Measurements from ENCODE around the gene EIF4G1. TPM values are rescaled to one million over a fixed set of nuclear protein-coding genes. Genes with fewer than 3 reads are reported as not detected.

Gene EIF4G1
- total and polyA plus RNA-seq, 2 of the 8 experiments (the other 6 are each of a cell fraction or from before 2014, with no cell fraction given): 318 to 473 TPM

DNA sequence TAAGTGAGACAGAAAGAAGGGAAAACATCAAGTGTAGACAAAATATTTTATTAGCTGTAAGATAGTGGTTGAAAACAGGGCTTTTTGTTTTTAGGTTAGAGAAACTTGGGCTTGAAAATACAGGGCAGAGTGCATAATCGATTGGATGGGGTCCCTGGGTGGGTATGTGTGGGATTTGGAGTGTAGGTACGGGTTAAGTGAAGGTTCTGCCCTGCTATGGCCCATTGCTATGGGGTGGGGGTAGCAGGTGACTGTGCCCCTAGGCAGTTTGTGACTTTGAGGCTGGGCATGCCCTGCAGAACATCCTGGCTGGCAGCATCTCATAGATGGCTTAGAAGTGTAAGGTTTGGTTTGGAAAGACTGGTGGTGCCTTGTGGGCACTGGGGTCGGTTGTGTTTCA is 19.3 kb downstream of the EIF4G1 start:
- 82% methylated on average over 3 of the region's 3 CpGs; no CpG with 5 or more reads in 1 of the 2 experiments for WGBS, 2 experiments (ENCODE audit: extremely low coverage in 1 of 2, insufficient coverage in 1 of 2, insufficient read length in 1 of 2, insufficient replicate concordance in 2 of 2, low coverage in 1 of 2, low lambda C conversion rate in 2 of 2, missing lambda C conversion rate in 1 of 2)
- H3K4me3 ChIP-seq (ENCODE audit: extremely low read depth in 1 of 4, insufficient read depth in 2 of 4, low read depth in 3 of 4, low read length in 4 of 4): no peak overlapping the region
- H3K9me3 ChIP-seq (ENCODE audit: insufficient read depth in 2 of 2, low read depth in 1 of 2, low read length in 1 of 2): no peaks in the 10 kb centered on the region
- no peak overlapping the region for H2BK120ac ChIP-seq (replicated peaks; ENCODE audit: low read depth, low read length)
- no peak overlapping the region for H3K18ac ChIP-seq (ENCODE audit: extremely low read depth, low read length)
- H3K79me2 ChIP-seq (ENCODE audit: control insufficient read depth in 1 of 2, insufficient read depth in 2 of 2, low read length in 2 of 2): 0 out of 4 replicates have a peak, but pooled peaks cover 0 to 2% of the 10 kb centered on the region in 2 experiments
- DNase-seq (ENCODE audit: low read depth in 1 of 2, low spot score in 2 of 2): no peak
- H3K23me2 ChIP-seq (ENCODE audit: low read depth, low read length): peaks cover 12% of the 10 kb centered on the region
- no peak overlapping the region for H4K91ac ChIP-seq (replicated peaks; ENCODE audit: insufficient read length, low read length)
- peak overlapping the region in 1 of 4 experiments; percentile 8; a peak in 2 of 7 replicates for H3K9ac ChIP-seq (replicated peaks in 1 of 4; ENCODE audit: extremely low read depth in 1 of 4, low read depth in 3 of 4, low read length in 3 of 4)
- H3K36me3 ChIP-seq (ENCODE audit: control insufficient read depth in 2 of 4, insufficient read depth in 4 of 4, low read length in 3 of 4): peaks cover 35 to 62% (median 54%) of the 10 kb centered on the region in 4 experiments
- no peak overlapping the region for H2AK5ac ChIP-seq (ENCODE audit: low read depth, low read length)
- FAIRE-seq: no peak
- no peak overlapping the region for H3K4ac ChIP-seq (replicated peaks; ENCODE audit: insufficient read length, low read depth, low read length)
- H3K4me1 ChIP-seq (replicated peaks in 1 of 4; ENCODE audit: control insufficient read depth in 3 of 4, insufficient read depth in 4 of 4, low read length in 3 of 4): peaks cover 0 to 22% (median 16%) of the 10 kb centered on the region in 4 experiments; a peak in 6 of 7 replicates
- no peak overlapping the region for H4K5ac ChIP-seq (ENCODE audit: insufficient read length, low read depth, low read length)
- H2BK12ac ChIP-seq (ENCODE audit: low read depth, low read length): no peak overlapping the region
- ChIA-PET CTCF (ENCODE audit: partially characterized antibody) (interaction anchor here (1.2 kb wide), 1 partner anchor 18 kb away, joined by 4 read pairs; no protein-coding TSS in a partner anchor), POLR2A (ENCODE audit: partially characterized antibody) (interaction anchor here (1.0 to 2.0 kb wide), 4 partner anchors 9 to 15 kb away, joined by 3 to 16 read pairs (median 9); no protein-coding TSS in a partner anchor)
- H2BK15ac ChIP-seq (ENCODE audit: low read length): no peak overlapping the region
- no peak overlapping the region for H3K14ac ChIP-seq (ENCODE audit: insufficient read length)
- H2AFZ ChIP-seq (ENCODE audit: low read length): no peak overlapping the region
- no peak overlapping the region for H3K27ac ChIP-seq (ENCODE audit: low read depth, low read length)
- H2BK20ac ChIP-seq (ENCODE audit: low read length): no peak overlapping the region
- H2BK5ac ChIP-seq (ENCODE audit: low read depth, low read length): no peak overlapping the region
- no peak overlapping the region for H3K4me2 ChIP-seq (ENCODE audit: insufficient read depth in 1 of 2, low read depth in 2 of 2, low read length in 2 of 2)
- H3K79me1 ChIP-seq (ENCODE audit: low read depth, low read length): peaks cover 11% of the 10 kb centered on the region
- H4K8ac ChIP-seq (ENCODE audit: extremely low read depth, insufficient read depth, low read length): no peak overlapping the region; the same call in 1 of the 2 replicates
- H4K20me1 ChIP-seq (replicated peaks in 1 of 2; ENCODE audit: control insufficient read depth in 1 of 2, insufficient read depth in 2 of 2, low read length in 2 of 2): peaks cover 15 to 31% of the 10 kb centered on the region in 2 experiments
- no peak overlapping the region for H3K23ac ChIP-seq (ENCODE audit: insufficient read length)
- no peaks in the 10 kb centered on the region for H3K27me3 ChIP-seq (replicated peaks in 1 of 4; ENCODE audit: control insufficient read depth in 3 of 4, extremely low read depth in 1 of 4, insufficient read depth in 3 of 4, low read length in 3 of 4)
- no peak overlapping the region for H3K56ac ChIP-seq (replicated peaks; ENCODE audit: insufficient read length, low read depth, low read length)
- TF ChIP-seq ASH2L (IDR thresholded peaks at IDR 0.05; ENCODE audit: low read length) (no peak), KDM1A (IDR thresholded peaks at IDR 0.05; ENCODE audit: borderline replicate concordance, low read length) (no peak), GABPA (IDR thresholded peaks at IDR 0.05; ENCODE audit: borderline replicate concordance, insufficient read depth, low read length) (no peak), NRF1 (IDR thresholded peaks at IDR 0.05; ENCODE audit: low read depth, low read length) (no peak), TEAD4 (IDR thresholded peaks at IDR 0.05; ENCODE audit: low read depth, low read length) (no peak), CHD2 (IDR thresholded peaks at IDR 0.05; ENCODE audit: low read length) (no peak), RBBP5 (IDR thresholded peaks at IDR 0.05; ENCODE audit: borderline replicate concordance, low read depth, low read length) (no peak), EZH2 (IDR thresholded peaks at IDR 0.05; ENCODE audit: low read depth, low read length, severe bottlenecking) (no peak), CBX5 (IDR thresholded peaks at IDR 0.05; ENCODE audit: low read depth, low read length) (no peak)
- TF ChIP-seq, protein P1, sequence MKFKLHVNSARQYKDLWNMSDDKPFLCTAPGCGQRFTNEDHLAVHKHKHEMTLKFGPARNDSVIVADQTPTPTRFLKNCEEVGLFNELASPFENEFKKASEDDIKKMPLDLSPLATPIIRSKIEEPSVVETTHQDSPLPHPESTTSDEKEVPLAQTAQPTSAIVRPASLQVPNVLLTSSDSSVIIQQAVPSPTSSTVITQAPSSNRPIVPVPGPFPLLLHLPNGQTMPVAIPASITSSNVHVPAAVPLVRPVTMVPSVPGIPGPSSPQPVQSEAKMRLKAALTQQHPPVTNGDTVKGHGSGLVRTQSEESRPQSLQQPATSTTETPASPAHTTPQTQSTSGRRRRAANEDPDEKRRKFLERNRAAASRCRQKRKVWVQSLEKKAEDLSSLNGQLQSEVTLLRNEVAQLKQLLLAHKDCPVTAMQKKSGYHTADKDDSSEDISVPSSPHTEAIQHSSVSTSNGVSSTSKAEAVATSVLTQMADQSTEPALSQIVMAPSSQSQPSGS (IDR thresholded peaks at IDR 0.05; ENCODE audit: low read length): no peak
- TF ChIP-seq, protein P2, sequence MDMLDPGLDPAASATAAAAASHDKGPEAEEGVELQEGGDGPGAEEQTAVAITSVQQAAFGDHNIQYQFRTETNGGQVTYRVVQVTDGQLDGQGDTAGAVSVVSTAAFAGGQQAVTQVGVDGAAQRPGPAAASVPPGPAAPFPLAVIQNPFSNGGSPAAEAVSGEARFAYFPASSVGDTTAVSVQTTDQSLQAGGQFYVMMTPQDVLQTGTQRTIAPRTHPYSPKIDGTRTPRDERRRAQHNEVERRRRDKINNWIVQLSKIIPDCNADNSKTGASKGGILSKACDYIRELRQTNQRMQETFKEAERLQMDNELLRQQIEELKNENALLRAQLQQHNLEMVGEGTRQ (IDR thresholded peaks at IDR 0.05; ENCODE audit: low read length): no peak

Measured in H1 (cell line).